Peyer's patch (tissue), 4 donors: Measurements from ENCODE around the gene RBMS1.

Experiments
- POLR2A ChIP-seq, 2 donors: fragments of 450-650 bp; IDR thresholded peaks; one replicate each; pipeline ENCODE4 v1.5.1; 2017; ENCODE audit warnings: antibody characterized with exemption in 2 of 2, mild to moderate bottlenecking in 2 of 2, moderate library complexity in 2 of 2
- TF ChIP-seq, protein P1 (sequence below), 6 experiments: fragments of 450-650 bp in 4 of 6; fragments of 200-600 bp in 2 of 6; sonication (generic) in 1 of 6; IDR thresholded peaks; one replicate each; pipeline ENCODE4 v1.5.1; 2017 to 2019; ENCODE audit warnings: antibody characterized with exemption in 6 of 6, mild to moderate bottlenecking in 3 of 6, moderate library complexity in 1 of 6

GRCh38 chr2:160328811-160329527 is 164.6 kb downstream of the RBMS1 start:
- no peak for TF ChIP-seq POLR2A (IDR thresholded peaks at IDR 0.05)
- TF ChIP-seq, protein P1, sequence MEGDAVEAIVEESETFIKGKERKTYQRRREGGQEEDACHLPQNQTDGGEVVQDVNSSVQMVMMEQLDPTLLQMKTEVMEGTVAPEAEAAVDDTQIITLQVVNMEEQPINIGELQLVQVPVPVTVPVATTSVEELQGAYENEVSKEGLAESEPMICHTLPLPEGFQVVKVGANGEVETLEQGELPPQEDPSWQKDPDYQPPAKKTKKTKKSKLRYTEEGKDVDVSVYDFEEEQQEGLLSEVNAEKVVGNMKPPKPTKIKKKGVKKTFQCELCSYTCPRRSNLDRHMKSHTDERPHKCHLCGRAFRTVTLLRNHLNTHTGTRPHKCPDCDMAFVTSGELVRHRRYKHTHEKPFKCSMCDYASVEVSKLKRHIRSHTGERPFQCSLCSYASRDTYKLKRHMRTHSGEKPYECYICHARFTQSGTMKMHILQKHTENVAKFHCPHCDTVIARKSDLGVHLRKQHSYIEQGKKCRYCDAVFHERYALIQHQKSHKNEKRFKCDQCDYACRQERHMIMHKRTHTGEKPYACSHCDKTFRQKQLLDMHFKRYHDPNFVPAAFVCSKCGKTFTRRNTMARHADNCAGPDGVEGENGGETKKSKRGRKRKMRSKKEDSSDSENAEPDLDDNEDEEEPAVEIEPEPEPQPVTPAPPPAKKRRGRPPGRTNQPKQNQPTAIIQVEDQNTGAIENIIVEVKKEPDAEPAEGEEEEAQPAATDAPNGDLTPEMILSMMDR (IDR thresholded peaks at IDR 0.05), result no peak
